C4-2B (cell line): ENCODE results near the gene KCNQ1.

Experiments used
- H3K27ac ChIP-seq: fragments of 450-650 bp; 2 replicates; pipeline ENCODE4 v1.5.1; 2017
- CTCF ChIP-seq: fragments of 450-650 bp; conservative IDR thresholded peaks from 2 replicates; pipeline ENCODE4 v1.5.1; 2017; ENCODE audit warnings: mild to moderate bottlenecking
- ZFX ChIP-seq: fragments of 450-650 bp; IDR thresholded peaks from 2 replicates; pipeline ENCODE4 v1.6.1; 2017

The KCNQ1 gene

GRCh38 chr11:2746401-2747247 lies 301.8 kb downstream of the KCNQ1 start:
- no peak overlapping the region for H3K27ac ChIP-seq
- TF ChIP-seq ZFX (no peak), CTCF (no peak)

GRCh38 chr11:2747248-2748027 lies 302.6 kb downstream of the KCNQ1 start:
- no peak for TF ChIP-seq CTCF
- no peak for TF ChIP-seq ZFX
- H3K27ac ChIP-seq, result no peak overlapping the region

- no peak for TF ChIP-seq CTCF
- TF ChIP-seq ZFX, result no peak
- H3K27ac ChIP-seq, result no peak overlapping the region
Measured at GRCh38 chr11:2748061-2748813, 303.4 kb downstream of the KCNQ1 start.

GRCh38 chr11:2748814-2749554 lies 304.2 kb downstream of the KCNQ1 start:
- TF ChIP-seq ZFX (no peak), CTCF (no peak)

GRCh38 chr11:2750101-2750681 lies 305.4 kb downstream of the KCNQ1 start:
- H3K27ac ChIP-seq, result no peak overlapping the region
- TF ChIP-seq CTCF, result no peak
- no peak for TF ChIP-seq ZFX

More at GRCh38 chr11:2748814-2749554, 304.2 kb downstream of the KCNQ1 start:
- H3K27ac ChIP-seq, result no peak overlapping the region

GRCh38 chr11:2750682-2751522 lies 306.1 kb downstream of the KCNQ1 start:
- no peak for TF ChIP-seq ZFX
- no peak for TF ChIP-seq CTCF
- no peak overlapping the region for H3K27ac ChIP-seq
